ENCODE data around the gene ACYP2.
A peak's percentile ranks its signal among the peaks of the same experiment; 100 is the strongest.
"Not testable (repeated sequence)": the region's sequence is repeated elsewhere in the genome, so short reads cannot be mapped to it uniquely, and the experiment has no call there.

The ACYP2 gene

DNA sequence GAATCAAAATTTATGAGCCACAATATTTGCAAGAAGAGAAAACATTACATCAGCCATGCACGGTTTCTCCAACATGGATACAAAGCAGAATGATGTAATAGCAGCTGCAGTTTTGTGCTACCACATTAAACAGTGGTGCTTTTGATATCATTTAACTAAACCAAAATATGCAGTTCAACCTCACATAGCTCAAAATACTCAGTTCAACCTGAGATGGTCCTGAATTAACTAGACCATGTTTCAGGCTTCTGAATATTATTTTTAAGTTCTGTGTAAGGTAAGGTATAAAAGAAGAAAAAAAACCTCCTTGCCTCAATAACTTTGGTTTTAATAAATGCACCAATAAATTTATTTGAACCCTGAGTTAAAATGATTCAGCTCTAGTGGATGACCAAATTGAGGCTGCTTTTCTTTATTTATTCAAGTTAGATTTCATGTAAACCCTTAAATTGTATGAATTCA, 159.4 kb downstream of the ACYP2 start:
- DNase-seq: no peak

DNA sequence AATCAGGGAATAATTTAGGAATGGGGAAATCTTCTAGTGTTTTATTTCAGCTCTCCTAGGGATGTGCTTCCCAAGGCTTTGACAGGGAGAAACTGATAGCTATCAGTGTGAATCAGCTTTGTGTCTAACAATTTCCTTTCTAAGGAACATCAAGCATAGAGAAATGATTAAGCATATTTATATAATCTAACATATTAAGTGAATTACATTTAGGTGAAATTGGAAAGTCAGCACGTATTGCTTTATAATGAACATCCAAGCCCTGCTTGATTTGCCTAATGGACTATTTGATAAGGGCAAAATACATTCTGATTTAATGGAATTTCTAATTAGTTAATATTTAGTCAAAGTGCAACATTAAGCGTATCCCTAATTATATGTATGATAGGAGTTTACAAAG, 160.1 kb downstream of the ACYP2 start:
- no peak for DNase-seq

DNA sequence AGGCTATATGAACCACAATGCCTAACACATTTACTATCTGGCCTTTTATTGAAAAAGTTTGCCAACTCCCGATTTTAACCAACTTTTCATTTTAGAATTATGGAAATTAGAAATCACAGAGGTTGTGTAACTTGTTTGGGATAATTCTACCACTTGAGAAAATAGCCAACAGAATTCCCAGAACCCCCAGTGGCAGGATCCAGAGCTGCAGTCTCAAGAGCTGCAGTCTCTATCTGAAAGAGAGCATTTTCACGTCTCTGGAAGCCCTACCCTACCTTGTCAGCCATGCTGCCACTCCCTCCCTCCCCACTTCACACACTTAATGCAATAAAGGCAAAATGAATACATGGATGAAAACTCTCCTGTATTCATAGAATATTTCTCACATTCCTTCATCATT, 164.0 kb downstream of the ACYP2 start:
- no peak for DNase-seq

DNA sequence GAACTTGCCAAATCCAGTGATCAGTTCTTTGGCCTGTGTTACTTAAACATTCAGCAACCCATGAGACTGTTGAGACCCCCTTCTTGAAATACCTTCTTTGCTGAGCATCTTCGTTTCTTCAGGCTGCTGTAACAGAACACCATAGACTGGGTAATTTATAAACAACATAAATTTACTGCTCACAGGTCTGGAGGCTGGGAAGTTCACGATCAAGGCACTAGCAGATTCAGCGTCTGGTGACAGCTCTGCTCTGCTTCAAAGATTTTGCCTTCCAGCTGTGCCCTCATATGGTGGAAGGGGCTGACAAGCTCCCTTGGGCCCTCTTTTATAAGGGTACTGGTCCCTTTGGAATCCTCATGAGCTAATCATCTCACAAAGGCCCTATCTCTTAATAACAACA, 169.4 kb downstream of the ACYP2 start:
- no peak for DNase-seq

DNA sequence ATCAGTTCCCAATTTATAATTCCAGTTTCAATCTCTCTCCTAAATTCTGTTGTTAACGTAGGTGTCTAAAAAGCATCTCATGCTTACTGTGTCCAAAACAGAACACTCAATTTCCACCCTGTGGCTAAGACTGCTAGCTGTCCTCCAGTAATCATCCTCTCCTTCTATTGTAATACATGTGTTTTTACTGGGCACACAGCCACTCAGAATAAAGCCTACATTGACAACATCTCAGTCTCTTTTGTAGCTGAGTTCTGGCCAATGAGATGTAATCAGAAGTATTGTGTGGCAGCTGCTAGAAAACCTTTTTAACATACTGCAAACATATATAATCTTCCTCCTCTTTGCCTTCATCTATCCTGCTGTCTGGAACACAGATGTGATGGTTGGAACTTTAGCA, 170.0 kb downstream of the ACYP2 start:
- no peak for DNase-seq

DNA sequence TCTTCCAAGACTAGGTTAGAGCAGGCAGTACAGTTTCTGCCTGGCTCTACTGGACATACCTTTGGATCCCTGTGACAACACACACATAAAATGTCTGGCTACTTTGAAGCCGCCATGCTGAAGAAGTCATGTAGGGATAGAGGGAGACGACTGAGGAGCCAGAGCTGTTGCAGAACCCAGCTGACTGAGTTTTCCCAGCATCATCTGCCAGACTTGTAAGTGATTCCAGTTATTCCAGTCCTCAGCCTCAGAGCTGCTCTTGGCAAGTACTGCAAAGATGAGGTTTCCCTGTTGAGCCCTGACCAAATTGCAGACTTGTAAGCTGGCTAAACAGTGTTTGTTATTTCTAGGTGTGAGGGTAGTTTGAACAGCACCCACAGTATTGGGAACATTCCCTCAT, 172.1 kb downstream of the ACYP2 start:
- DNase-seq: no peak

DNA sequence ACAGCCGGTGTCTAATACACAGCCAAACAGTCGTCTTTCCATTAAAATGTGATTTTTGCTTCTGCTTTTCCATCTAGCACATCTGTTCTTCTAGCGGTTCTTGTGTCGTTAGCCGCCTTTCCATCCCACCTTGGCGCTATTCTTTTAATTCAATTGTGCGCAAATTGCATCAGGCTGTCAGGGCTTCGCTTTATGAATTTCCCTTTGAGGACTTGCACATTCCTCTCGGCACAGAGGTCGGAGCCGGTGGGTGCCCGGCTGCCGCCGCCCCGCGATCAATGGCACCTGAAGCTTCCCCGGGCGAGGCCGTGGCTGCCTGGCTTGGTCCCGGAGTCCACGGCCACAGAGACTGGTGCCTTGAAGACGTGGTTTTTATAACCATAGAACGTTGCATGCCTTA, 174.5 kb downstream of the ACYP2 start:
- peak; percentile 53 for DNase-seq

DNA sequence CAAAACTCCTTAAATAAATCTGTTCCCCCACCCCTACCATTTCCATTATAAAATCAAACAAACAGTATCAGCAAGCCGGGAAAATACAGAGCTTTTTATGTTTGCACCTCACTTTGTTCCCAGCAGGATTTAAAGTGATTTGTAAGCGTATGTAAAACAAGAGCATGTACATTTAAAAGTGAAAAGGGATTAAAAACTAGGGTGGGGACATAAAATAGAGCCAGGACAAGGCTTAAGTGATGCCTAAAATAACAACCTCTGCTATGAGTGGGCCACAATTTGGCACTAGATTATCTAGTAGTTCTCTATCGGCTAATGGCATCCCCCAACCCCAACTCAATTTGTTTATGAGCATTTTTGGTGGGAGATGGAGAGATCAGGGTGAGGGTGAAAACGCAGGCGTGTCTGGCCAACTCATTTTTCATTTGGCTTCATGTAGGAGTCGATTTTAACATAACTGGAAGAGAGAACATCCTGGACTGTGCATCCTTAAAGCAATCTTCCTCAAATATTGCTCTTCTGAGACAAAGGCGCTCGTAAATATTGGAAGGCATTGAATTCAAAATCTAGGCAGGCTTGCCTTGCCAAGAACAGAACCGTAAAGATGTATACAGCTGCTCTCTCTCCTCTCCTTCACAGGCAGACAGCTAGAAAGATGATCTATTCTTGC, 175.1 kb downstream of the ACYP2 start:
- DNase-seq: peak; percentile 24

DNA sequence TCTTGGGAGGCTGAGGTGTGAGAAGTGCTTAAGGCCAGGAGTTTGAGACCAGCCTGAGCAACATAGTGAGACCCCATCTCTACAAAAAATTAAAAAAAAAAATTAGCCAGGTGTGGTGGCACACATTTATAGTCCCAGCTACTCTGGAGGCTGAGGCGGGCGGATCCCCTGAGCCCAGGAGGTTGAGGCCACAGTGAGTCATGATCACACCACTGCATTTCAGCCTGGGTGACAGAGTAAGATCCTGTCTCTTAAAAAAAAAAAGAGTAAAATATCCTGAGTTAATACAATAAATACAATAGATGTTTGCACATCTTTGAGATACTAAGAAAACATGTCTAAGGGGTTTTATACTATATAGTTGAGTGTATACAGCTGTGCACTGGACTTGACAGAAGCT, 179.2 kb downstream of the ACYP2 start:
- DNase-seq: not testable (repeated sequence)

DNA sequence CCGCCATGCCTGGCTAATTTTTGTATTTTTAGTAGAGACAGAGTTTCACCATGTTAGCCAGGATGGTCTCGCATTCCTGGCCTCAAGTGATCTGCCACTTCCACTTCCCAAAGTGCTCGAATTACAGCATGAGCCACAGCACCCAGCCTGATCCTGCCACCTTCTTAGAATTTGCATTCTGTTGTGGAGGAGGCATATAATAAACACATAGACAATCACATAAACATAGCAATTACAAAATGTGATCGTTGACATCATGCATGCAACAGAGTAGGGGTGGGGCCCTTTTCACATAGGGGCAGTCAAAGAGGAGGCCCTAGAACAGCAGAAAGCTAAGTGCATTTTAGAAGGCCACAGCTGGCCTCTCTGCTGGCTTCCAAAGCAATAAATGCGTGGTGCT, 180.5 kb downstream of the ACYP2 start:
- peak; percentile 37 for DNase-seq

DNA sequence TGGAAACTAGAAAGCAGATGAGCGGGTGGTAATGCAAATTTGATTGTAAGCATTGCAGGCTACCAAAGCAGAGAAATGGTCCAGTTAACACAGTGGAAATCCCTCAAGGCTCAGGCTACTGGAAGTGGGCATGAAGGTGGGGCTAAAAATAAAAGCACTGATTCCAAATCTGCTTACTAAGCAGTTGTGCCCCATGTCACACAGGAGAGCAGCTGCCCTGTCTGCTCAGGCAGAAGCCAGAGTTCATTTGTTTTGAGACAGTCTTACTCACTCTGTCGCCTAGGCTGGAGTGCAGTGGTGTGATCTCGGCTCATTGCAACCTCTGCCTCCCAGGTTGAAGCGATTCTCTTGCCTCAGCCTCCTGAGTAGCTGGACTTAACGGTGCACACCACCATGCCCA, 183.1 kb downstream of the ACYP2 start:
- no peak for DNase-seq

DNA sequence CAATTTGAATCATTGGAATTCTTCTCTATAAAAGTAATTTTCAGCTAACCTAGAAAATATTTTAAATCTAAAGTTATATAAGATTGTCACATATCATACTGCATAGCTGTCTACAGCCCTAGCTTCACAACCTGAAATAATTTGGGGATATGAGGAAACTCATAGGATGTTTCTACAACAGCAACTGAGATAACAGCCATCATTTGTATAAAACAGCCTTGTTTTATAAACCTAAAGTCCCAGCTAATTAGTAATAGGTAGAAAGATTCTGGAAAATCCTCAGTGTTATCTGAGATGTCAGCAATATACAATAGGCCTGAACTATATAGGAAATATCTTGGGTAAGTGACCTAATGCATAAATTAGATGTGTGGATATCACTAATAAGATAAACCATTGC, 188.2 kb downstream of the ACYP2 start:
- DNase-seq: no peak

DNA sequence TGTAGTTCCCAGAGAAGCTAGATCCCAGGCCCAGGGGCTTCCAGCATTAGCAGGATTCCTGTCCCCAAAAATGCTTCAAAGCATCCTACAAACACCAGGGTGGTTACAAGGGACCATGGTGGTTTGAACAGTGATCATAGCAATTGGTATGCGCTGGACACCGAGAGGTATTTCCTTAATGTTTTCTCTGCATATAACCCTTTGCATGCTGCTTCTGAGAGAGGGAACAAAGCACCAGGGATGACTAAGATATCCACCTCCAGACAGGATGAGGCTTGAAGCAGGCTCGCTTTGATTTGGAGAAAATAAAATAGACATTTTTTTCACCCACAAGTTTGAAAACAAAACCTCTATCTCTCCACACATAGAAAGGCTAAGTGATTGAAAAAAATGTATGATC, 191.1 kb downstream of the ACYP2 start:
- no peak for DNase-seq

DNA sequence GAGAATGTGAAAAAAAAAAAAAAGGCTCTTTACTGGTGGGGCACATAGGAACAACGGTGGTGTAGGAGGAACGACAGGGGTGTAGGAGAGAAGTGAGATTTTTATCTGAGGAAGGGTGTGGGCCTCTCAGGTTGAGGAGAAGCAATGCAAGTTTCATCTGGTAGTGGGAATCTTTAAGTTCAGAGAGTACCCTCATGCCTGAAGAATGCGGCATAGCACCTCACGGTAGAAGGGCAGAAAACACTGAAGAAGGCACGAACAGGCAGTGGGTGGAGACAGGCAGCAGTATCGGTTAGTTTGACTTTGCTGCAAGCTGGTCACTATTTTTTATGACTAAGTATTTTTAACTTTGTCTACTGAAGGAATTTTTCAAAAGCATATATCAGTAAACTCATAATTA, 192.8 kb downstream of the ACYP2 start:
- no peak for DNase-seq

DNA sequence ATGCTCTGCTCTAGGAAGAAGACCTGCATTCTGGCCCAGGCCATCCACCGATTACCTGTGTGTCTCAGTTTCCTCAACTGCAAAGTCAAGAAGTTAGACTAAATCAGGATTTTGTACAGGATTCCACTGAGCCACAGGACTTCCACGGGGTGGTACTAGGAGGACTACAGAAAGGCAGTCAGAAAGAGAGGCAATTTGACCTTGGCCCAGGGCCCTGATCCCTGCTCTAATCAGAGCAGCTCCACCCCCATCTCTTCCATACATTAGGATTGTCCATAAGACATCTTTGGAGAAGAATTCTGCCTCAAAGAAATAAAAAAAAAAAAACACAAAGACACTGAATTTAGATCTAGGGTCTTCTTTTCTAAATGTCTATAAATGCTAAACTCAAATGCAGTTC, 193.4 kb downstream of the ACYP2 start:
- DNase-seq: no peak

DNA sequence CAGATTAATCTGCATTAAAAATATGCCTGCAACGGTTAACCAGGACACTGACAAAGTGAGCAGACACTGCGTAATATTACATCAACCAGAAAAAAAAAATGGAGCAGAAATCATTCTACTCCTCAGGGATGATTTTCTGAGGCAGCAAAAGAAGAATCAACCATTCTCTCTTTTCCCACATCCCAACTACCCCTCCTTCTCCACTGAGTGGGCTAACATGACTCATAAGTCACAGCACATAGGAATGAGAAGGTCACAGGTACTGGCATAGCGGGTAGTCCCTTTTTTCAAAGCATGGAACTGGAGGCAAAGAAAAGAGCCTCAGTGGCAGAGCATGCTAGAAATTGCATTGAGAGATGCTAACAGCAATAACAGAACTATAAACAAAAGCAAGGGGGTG, 194.9 kb downstream of the ACYP2 start:
- peak; percentile 58 for DNase-seq

DNA sequence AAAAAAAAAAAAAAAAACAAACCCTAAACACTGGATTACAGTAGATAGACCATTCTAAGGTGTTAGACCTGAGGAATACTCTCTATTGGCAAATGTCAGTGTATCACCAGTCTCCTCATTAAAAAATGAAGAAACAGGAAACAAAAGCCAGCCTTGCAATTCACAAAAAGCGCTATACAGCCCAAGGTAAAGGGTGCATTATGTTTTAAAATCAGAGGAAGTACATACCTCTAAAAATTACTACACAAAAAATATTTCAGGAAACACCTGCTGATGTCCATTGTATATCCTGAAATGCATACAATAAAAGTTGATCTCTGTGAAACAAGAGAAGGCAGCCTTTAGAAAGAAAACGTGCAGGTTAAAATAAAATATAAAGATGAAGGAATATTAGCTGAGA, 195.5 kb downstream of the ACYP2 start:
- no peak for DNase-seq

DNA sequence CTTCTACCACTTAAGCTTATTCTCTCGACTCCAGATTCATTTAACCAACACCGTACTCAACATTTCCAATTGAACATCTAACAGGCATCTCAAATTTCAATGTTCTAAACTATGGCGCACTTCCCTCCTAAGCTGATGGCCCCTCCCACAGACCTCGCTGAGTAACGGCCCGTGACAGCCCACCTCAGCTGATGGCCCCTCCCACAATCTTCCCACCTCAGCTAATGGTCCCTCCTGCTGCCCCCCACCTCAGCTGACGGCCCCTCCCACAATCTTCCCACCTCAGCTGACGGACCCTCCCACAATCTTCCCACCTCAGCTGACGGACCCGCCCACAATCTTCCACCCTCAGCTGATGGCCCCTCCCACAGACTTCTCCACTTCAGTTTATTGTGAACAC, 197.7 kb downstream of the ACYP2 start:
- DNase-seq: no peak

DNA sequence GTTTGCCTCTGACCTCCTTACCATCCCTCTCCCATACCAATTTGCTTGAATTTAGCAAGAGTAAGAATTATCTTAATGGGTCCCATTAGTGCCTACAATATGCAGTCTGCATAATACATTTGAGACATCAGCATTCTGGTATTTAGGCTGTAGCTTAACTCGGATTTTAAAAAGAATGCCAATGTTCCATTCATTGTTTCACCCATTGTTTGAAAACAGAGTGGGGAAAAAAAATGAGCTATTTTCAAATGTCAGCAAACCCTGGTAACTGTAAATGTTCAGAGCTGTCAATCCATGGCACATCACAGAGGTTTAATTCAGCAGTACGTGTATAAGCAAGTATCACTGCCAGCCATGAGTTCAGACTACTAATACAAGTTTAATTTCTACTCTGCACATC, 202.6 kb downstream of the ACYP2 start:
- DNase-seq: peak; percentile 82

DNA sequence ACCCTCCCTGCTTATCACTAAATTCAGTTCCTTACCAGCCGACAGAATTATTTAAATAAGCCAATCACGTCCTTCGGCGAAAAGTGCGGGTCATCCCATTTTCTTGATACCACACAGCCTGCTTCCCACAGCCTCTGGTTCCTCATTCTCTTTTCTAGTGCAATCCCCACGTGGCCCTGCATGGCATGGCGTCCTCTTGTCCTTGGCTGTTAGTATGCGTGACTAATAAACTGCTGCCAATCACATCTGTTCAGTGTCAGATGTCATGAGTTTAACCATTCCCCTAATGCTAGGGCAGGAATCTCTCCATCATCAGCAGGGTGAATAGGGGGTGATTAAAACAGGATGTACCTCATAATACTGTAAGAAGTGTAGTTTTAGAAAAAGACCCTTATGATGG, 203.4 kb downstream of the ACYP2 start:
- DNase-seq: peak; percentile 51

DNA sequence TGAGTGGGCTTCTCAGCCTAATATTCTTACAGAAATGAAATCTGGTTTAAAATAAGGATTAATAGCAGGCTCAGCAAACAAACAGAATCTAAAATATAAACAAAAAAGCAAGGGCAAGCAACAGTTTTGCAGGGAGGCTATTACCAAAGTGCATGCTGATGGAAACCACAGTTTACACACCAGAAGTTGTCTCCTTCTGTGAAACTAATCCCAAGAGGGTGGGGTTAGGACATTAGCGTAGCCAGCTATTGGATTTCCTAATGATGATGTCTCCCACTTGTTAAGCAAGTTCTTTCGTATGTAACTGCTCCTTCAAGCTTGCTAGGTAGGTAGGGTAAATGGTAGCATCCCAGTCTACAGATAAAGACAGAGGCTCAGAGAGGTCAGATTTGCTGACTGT, 205.6 kb downstream of the ACYP2 start:
- no peak for DNase-seq

DNA sequence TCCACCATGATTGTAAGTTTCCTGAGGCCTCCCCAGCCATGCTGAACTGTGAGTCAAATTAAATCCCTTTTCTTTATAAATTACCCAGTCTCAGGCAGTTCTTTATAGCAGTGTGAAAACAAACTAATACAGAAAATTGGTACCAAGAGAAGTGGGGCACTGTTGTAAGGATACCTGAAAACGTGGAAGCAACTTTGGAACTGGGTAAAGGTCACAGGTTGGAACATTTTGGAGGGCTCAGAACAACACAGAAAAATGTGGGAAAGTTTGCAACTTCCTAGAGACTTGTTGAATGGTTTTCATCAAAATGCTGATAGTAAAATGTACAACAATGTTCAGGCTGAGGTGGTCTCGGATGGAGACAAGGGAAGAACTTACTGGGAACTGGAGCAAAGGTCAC, 209.1 kb downstream of the ACYP2 start:
- not testable (repeated sequence) for DNase-seq

DNA sequence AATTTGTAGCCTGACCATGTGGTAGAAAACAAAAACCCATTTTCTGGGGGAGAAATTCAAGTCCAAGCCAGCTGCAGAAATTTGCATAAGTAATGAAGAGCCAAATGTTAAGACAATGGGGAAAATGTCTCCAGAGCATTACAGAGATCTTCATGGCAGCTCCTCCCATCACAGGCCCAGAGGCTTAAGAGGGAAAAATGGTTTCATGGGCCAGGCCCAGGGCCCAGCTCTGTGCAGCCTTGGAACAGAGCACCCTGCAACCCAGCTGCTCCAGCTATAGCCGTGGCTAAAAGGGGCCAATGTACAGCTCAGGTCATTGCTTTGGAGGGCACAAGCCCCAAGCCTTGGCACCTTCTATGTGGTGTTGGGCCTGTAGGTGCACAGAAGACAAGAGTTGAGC, 209.7 kb downstream of the ACYP2 start:
- DNase-seq: no peak

DNA sequence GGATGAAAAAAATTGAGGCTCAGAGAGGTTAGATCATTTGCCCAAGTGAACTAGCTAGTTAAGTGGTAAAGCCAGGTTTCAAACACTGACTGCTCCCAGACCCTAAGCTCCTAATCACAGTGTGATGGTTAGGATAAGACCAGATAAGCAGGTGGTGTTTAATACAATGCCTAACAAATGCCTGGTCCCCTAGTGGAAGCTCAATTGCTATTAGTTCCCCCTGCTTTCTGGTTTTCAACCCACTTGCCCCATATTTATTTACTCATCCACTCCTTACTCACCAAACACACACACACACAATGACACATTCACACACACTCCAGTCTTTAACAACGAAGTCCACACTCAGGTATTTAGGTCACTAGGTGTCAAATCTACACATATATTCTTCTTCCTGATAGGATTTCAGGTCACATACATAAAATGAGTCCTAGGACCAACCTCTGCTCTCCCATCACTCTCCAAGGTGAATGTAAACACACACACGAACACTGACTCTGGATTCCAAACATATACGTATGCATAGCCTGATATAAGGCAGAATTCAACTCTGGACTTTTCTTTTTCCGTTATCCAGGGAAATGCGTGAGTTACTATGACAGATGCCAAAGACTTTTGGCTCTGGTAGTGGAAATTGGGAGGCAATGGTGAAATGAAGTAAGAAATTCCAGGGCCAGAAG, 214.2 kb downstream of the ACYP2 start:
- no peak for DNase-seq
